GM12878 (cell line): ENCODE measurements around the gene ULBP2. TPM values are rescaled to one million over a fixed set of nuclear protein-coding genes. Genes with fewer than 3 reads are reported as not detected.

Experiments
- BHLHE40 ChIP-seq, 2 experiments: fragments of 450-650 bp in 1 of 2; IDR thresholded peaks; 2 replicates each; pipeline ENCODE4 v1.6.1; 2011 to 2017; ENCODE audit warnings: low read depth in 2 of 2, borderline replicate concordance in 1 of 2, improper control_type of control experiment in 1 of 2, low read length in 1 of 2, mild to moderate bottlenecking in 1 of 2
- CEBPB ChIP-seq, 2 experiments: fragments of 150-350 bp in 1 of 2; IDR thresholded peaks; 2 replicates each; pipeline ENCODE4 v1.6.1; 2012 to 2014; ENCODE audit warnings: low read depth in 2 of 2, low read length in 2 of 2, borderline replicate concordance in 1 of 2, inconsistent platforms in 1 of 2
- FOXK2 ChIP-seq: fragments of 450-650 bp; IDR thresholded peaks from 2 replicates; pipeline ENCODE4 v1.6.1; 2017; ENCODE audit warnings: mild to moderate bottlenecking, moderate library complexity
- GATAD2B ChIP-seq: fragments of 450-650 bp; conservative IDR thresholded peaks from 2 replicates; pipeline ENCODE4 v1.6.1; 2017; ENCODE audit warnings: low read depth, mild to moderate bottlenecking, moderate library complexity
- MEF2A ChIP-seq: IDR thresholded peaks from 2 replicates; pipeline ENCODE4 v1.6.1; 2011; ENCODE audit warnings: low read depth, mild to moderate bottlenecking, low read length, moderate library complexity; ENCODE audit not compliant: insufficient read depth
- NRF1 ChIP-seq: conservative IDR thresholded peaks from 2 replicates; pipeline ENCODE4 v1.6.1; 2011; ENCODE audit warnings: mild to moderate bottlenecking, low read depth, low read length, improper control_type of control experiment
- RAD51 ChIP-seq: fragments of 450-650 bp; IDR thresholded peaks from 2 replicates; pipeline ENCODE4 v1.6.1; 2016; ENCODE audit warnings: moderate library complexity, mild to moderate bottlenecking, inconsistent platforms
- RBBP5 ChIP-seq: fragments of 200-600 bp; sonication (generic); conservative IDR thresholded peaks from 2 replicates; pipeline ENCODE4 v1.6.1; 2016
- RCOR1 ChIP-seq: conservative IDR thresholded peaks from 2 replicates; pipeline ENCODE4 v1.6.1; 2012; ENCODE audit warnings: low read depth, low read length, improper control_type of control experiment
- STAT1 ChIP-seq: fragments of 450-650 bp; conservative IDR thresholded peaks from 2 replicates; pipeline ENCODE4 v1.6.1; 2014; ENCODE audit warnings: antibody characterized with exemption, mild to moderate bottlenecking
- STAT3 ChIP-seq: IDR thresholded peaks from 2 replicates; pipeline ENCODE4 v1.6.1; 2011; ENCODE audit warnings: low read depth, low read length, improper control_type of control experiment
- TCF12 ChIP-seq: IDR thresholded peaks from 2 replicates; pipeline ENCODE4 v1.6.1; 2011; ENCODE audit warnings: low read depth, mild to moderate bottlenecking, low read length
- ZBTB4 ChIP-seq: fragments of 450-650 bp; formaldehyde crosslinking; IDR thresholded peaks from 2 replicates; pipeline ENCODE4 v1.4.0; 2022; ENCODE audit warnings: mild to moderate bottlenecking, moderate library complexity
- polyA plus RNA-seq, 11 experiments: library from polyadenylated mRNA; depleted of rRNA in 4 of 11; unstranded in 6 of 11; stranded (reverse) in 5 of 11; fragments of >200 nt; fragmentation: Nextera tagmentation in 4 of 11; fragmentation: Illumina TruSeq in 1 of 11; extraction: Ambion mirVana in 4 of 11; extraction: Trizol in 1 of 11; gene quantifications; 1 replicate in 1 of 11; 2 replicates in 10 of 11; pipeline versions ENCODE4 v1.2.1 to v1.2.3, GENCODE V29; 2011 to 2016; ENCODE audit warnings: inconsistent platforms in 2 of 11, missing spikeins in 2 of 11, low read depth in 1 of 11
- total RNA-seq, 4 experiments: library from RNA; depleted of rRNA in 3 of 4; stranded (reverse); fragments of >200 nt in 3 of 4; fragmentation: Illumina TruSeq in 1 of 4; extraction: Trizol in 1 of 4; gene quantifications; 2 replicates each; pipeline versions ENCODE4 v1.2.1 to v1.2.3, GENCODE V29; 2013 to 2021

The ULBP2 gene
- total and polyA plus RNA-seq, 10 of the 15 experiments (the other 5 are each of a cell fraction or from before 2014, with no cell fraction given): 0.16 to 2.5 (median 0.22) TPM; not detected in 3

GRCh38 chr6:149983145-149983544 is 41.3 kb downstream of the ULBP2 start (continued):
- TF ChIP-seq ZBTB4 (CRISPR knock-in tag) (no peak), NRF1 (no peak), FOXK2 (no peak), CEBPB (IDR thresholded peaks at IDR 0.05; ENCODE audit: borderline replicate concordance in 1 of 2, low read depth in 2 of 2, low read length in 2 of 2) (no peak), TCF12 (no peak), GATAD2B (no peak), STAT1 (no peak), STAT3 (no peak), MEF2A (no peak), RBBP5 (no peak), BHLHE40 (IDR thresholded peaks at IDR 0.05; ENCODE audit: borderline replicate concordance in 1 of 2, low read depth in 2 of 2, low read length in 1 of 2) (no peak), RCOR1 (no peak), RAD51 (no peak)
